ENCODE measurements around the gene C16orf96.

C16orf96 gene

GRCh38 chr16:4586291-4586690 lies 30.2 kb downstream of the C16orf96 start:
- no peak for TF ChIP-seq EZH2phosphoT487 (IDR thresholded peaks at IDR 0.05; ENCODE audit: low read length)
- no peak for TF ChIP-seq CTCF (IDR thresholded peaks at IDR 0.05; ENCODE audit: low read length)
- TF ChIP-seq EZH2 (optimal IDR thresholded peaks at IDR 0.05; ENCODE audit: low read depth, low read length): no peak
- H3K4me3 ChIP-seq (ENCODE audit: low read length): no peak overlapping the region
- H3K4me2 ChIP-seq (ENCODE audit: low read depth, low read length): no peak overlapping the region
- no peaks in the 10 kb centered on the region for H4K20me1 ChIP-seq (ENCODE audit: insufficient read depth, low read length)
- H3K4me1 ChIP-seq (ENCODE audit: low read length): no peaks in the 10 kb centered on the region
- H3K79me2 ChIP-seq (ENCODE audit: low read length): no peaks in the 10 kb centered on the region
- DNase-seq: no peak
- H3K9ac ChIP-seq (ENCODE audit: low read length): no peak overlapping the region
- no peaks in the 10 kb centered on the region for H3K9me2 ChIP-seq (replicated peaks; ENCODE audit: insufficient read depth, low read length)
- no peak overlapping the region for H2AFZ ChIP-seq (ENCODE audit: low read length)
- no peaks in the 10 kb centered on the region for H3K27me3 ChIP-seq (replicated peaks; ENCODE audit: insufficient read depth, low read length)
- no peaks in the 10 kb centered on the region for H3F3A ChIP-seq (ENCODE audit: insufficient read depth, low read length)
- no peaks in the 10 kb centered on the region for H3K36me3 ChIP-seq (replicated peaks; ENCODE audit: insufficient read depth, low read length)
- no peaks in the 10 kb centered on the region for H3K9me3 ChIP-seq (replicated peaks; ENCODE audit: insufficient read depth, low read length)
- H3K27ac ChIP-seq (ENCODE audit: low read length): no peak overlapping the region

- Histone ChIP-seq H4K20me1 (ENCODE audit: insufficient read depth, low read length) (no peaks in the 10 kb centered on the region), H3K79me2 (ENCODE audit: low read length) (no peaks in the 10 kb centered on the region), H3K36me3 (replicated peaks; ENCODE audit: insufficient read depth, low read length) (no peaks in the 10 kb centered on the region), H3K9me2 (replicated peaks; ENCODE audit: insufficient read depth, low read length) (no peaks in the 10 kb centered on the region), H3K9ac (ENCODE audit: low read length) (no peak overlapping the region), H3K27me3 (replicated peaks; ENCODE audit: insufficient read depth, low read length) (no peaks in the 10 kb centered on the region), H3K4me3 (ENCODE audit: low read length) (no peak overlapping the region), H3F3A (ENCODE audit: insufficient read depth, low read length) (no peaks in the 10 kb centered on the region), H2AFZ (ENCODE audit: low read length) (no peak overlapping the region), H3K4me1 (ENCODE audit: low read length) (no peaks in the 10 kb centered on the region), H3K9me3 (replicated peaks; ENCODE audit: insufficient read depth, low read length) (no peaks in the 10 kb centered on the region), H3K4me2 (ENCODE audit: low read depth, low read length) (no peak overlapping the region), H3K27ac (ENCODE audit: low read length) (no peak overlapping the region)
- TF ChIP-seq EZH2 (optimal IDR thresholded peaks at IDR 0.05; ENCODE audit: low read depth, low read length) (no peak), EZH2phosphoT487 (IDR thresholded peaks at IDR 0.05; ENCODE audit: low read length) (no peak), CTCF (IDR thresholded peaks at IDR 0.05; ENCODE audit: low read length) (no peak)
- no peak for DNase-seq
Observed at GRCh38 chr16:4588386-4588785, 32.2 kb downstream of the C16orf96 start.

- Histone ChIP-seq H3K9me2 (replicated peaks; ENCODE audit: insufficient read depth, low read length) (no peaks in the 10 kb centered on the region), H3K27me3 (replicated peaks; ENCODE audit: insufficient read depth, low read length) (peaks cover 1% of the 10 kb centered on the region; the same call in 1 of the 2 replicates), H3K79me2 (ENCODE audit: low read length) (no peaks in the 10 kb centered on the region), H3K9me3 (replicated peaks; ENCODE audit: insufficient read depth, low read length) (no peaks in the 10 kb centered on the region), H3F3A (ENCODE audit: insufficient read depth, low read length) (no peaks in the 10 kb centered on the region), H4K20me1 (ENCODE audit: insufficient read depth, low read length) (no peaks in the 10 kb centered on the region), H3K4me3 (ENCODE audit: low read length) (no peak overlapping the region), H3K4me1 (ENCODE audit: low read length) (no peaks in the 10 kb centered on the region), H3K36me3 (replicated peaks; ENCODE audit: insufficient read depth, low read length) (no peaks in the 10 kb centered on the region), H3K27ac (ENCODE audit: low read length) (no peak overlapping the region), H3K9ac (ENCODE audit: low read length) (no peak overlapping the region), H3K4me2 (ENCODE audit: low read depth, low read length) (no peak overlapping the region), H2AFZ (ENCODE audit: low read length) (no peak overlapping the region)
- TF ChIP-seq EZH2phosphoT487 (IDR thresholded peaks at IDR 0.05; ENCODE audit: low read length): no peak
- TF ChIP-seq EZH2 (optimal IDR thresholded peaks at IDR 0.05; ENCODE audit: low read depth, low read length): no peak
- TF ChIP-seq CTCF (IDR thresholded peaks at IDR 0.05; ENCODE audit: low read length): no peak
- no peak for DNase-seq
Observed at GRCh38 chr16:4588961-4589360, 32.8 kb downstream of the C16orf96 start.

Measured in MM.1S (cell line).